GM23338 (cell line): ENCODE data around the gene GRN. TPM values are rescaled to one million over a fixed set of nuclear protein-coding genes. Genes with fewer than 3 reads are reported as not detected.

Source experiments
- ATAC-seq: fragments of 200-7000 bp; cut with Tn5 transposase; 3 replicates; pipeline ENCODE4 v1.9.1; 2020
- DNase-seq: peaks from one replicate; pipeline ENCODE4 v3.0.0-alpha.2; 2015; ENCODE audit warnings: low spot score
- H2AFZ ChIP-seq: fragments of 200-600 bp; sonication (generic); 2 replicates; pipeline ENCODE4 v1.8.0; 2016; ENCODE audit warnings: antibody characterized with exemption, mild to moderate bottlenecking, moderate library complexity
- H3F3A ChIP-seq: fragments of 200-600 bp; sonication (generic); replicated peaks from 2 replicates; pipeline ENCODE4 v1.8.0; 2017; ENCODE audit warnings: antibody characterized with exemption, mixed run types, low read depth
- H3K27ac ChIP-seq: fragments of 200-600 bp; sonication (generic); 2 replicates; pipeline ENCODE4 v1.6.1; 2016; ENCODE audit warnings: low read depth
- H3K27me3 ChIP-seq: fragments of 200-600 bp; sonication (generic); 2 replicates; pipeline ENCODE4 v1.8.0; 2016; ENCODE audit warnings: mild to moderate bottlenecking, mixed run types, moderate library complexity; ENCODE audit not compliant: insufficient read depth
- H3K36me3 ChIP-seq: fragments of 200-600 bp; sonication (generic); 2 replicates; pipeline ENCODE4 v1.8.0; 2016; ENCODE audit warnings: mild to moderate bottlenecking; ENCODE audit not compliant: insufficient read depth
- H3K4me1 ChIP-seq: fragments of 200-600 bp; sonication (generic); 2 replicates; pipeline ENCODE4 v1.8.0; 2016; ENCODE audit warnings: mild to moderate bottlenecking, moderate library complexity; ENCODE audit not compliant: insufficient read depth
- H3K4me2 ChIP-seq: fragments of 200-600 bp; sonication (generic); 2 replicates; pipeline ENCODE4 v1.7.1; 2017; ENCODE audit warnings: mixed run types
- H3K4me3 ChIP-seq: fragments of 200-600 bp; sonication (generic); 2 replicates; pipeline ENCODE4 v1.6.1; 2016; ENCODE audit warnings: mixed run types
- H3K79me2 ChIP-seq: fragments of 200-600 bp; sonication (generic); replicated peaks from 2 replicates; pipeline ENCODE4 v1.8.0; 2017; ENCODE audit warnings: mild to moderate bottlenecking; ENCODE audit not compliant: insufficient read depth
- H3K9me2 ChIP-seq: fragments of 200-600 bp; sonication (generic); 2 replicates; pipeline ENCODE4 v1.8.0; 2017; ENCODE audit not compliant: insufficient read depth
- H4K20me1 ChIP-seq: fragments of 200-600 bp; sonication (generic); replicated peaks from 2 replicates; pipeline ENCODE4 v1.8.0; 2017; ENCODE audit warnings: mild to moderate bottlenecking; ENCODE audit not compliant: insufficient read depth
- H3K27ac Mint-ChIP-seq: 2 replicates; pipeline ENCODE4 v1.8.0; 2020; ENCODE audit warnings: inconsistent platforms, mild to moderate bottlenecking, moderate library complexity, mixed read lengths
- H3K27me3 Mint-ChIP-seq: 3 replicates; pipeline ENCODE4 v1.8.0; 2022; ENCODE audit warnings: low read depth, mild to moderate bottlenecking, moderate library complexity, mixed read lengths, inconsistent platforms; ENCODE audit not compliant: insufficient read depth, poor library complexity
- H3K36me3 Mint-ChIP-seq: 3 replicates; pipeline ENCODE4 v1.8.0; 2021; ENCODE audit warnings: low read depth, mild to moderate bottlenecking, inconsistent platforms, moderate library complexity, mixed read lengths
- H3K4me1 Mint-ChIP-seq: 3 replicates; pipeline ENCODE4 v1.8.0; 2020; ENCODE audit warnings: mild to moderate bottlenecking, inconsistent platforms, mixed read lengths
- H3K4me3 Mint-ChIP-seq: 3 replicates; pipeline ENCODE4 v1.8.0; 2021; ENCODE audit warnings: moderate library complexity, mild to moderate bottlenecking, inconsistent platforms, mixed read lengths
- H3K9me3 Mint-ChIP-seq: 3 replicates; pipeline ENCODE4 v1.8.0; 2020; ENCODE audit warnings: moderate library complexity, mild to moderate bottlenecking, inconsistent platforms, mixed read lengths
- CTCF ChIP-seq, 2 experiments: fragments of 200-600 bp in 1 of 2; sonication (generic) in 1 of 2; conservative IDR thresholded peaks; 2 replicates each; pipeline versions ENCODE4 v1.5.1 to v1.6.1; 2016 to 2017; ENCODE audit warnings: antibody characterized with exemption in 2 of 2, low read depth in 2 of 2, mild to moderate bottlenecking in 2 of 2, moderate library complexity in 1 of 2
- EZH2 ChIP-seq: fragments of 200-600 bp; sonication (generic); IDR thresholded peaks from one replicate; pipeline ENCODE4 v1.8.0; 2017; ENCODE audit warnings: antibody characterized with exemption, mild to moderate bottlenecking, low read depth; ENCODE audit not compliant: unreplicated experiment
- NANOG ChIP-seq: IDR thresholded peaks from 2 replicates; pipeline ENCODE4 v1.6.1; 2016; ENCODE audit warnings: antibody characterized with exemption, borderline replicate concordance
- POLR2AphosphoS5 ChIP-seq: IDR thresholded peaks from 2 replicates; pipeline ENCODE4 v1.6.1; 2016; ENCODE audit warnings: antibody characterized with exemption, low read depth
- STAT1 ChIP-seq: IDR thresholded peaks from one replicate; pipeline ENCODE4 v1.6.1; 2016; ENCODE audit warnings: antibody characterized with exemption; ENCODE audit not compliant: unreplicated experiment
- polyA plus RNA-seq: library from polyadenylated mRNA; unstranded; fragments of >200 nt; fragmentation: Nextera tagmentation; extraction: Ambion mirVana; gene quantifications from 2 replicates; pipeline ENCODE4 v1.2.1, GENCODE V29; 2016
- total RNA-seq: library from RNA; depleted of rRNA; stranded (reverse); fragments of >200 nt; shearing (Covaris generic); gene quantifications from 2 replicates; pipeline ENCODE4 v1.2.3, GENCODE V29; 2014

The GRN gene
- total and polyA plus RNA-seq, 2 experiments from 2014 or later, result 101 to 216 TPM

GRCh38 chr17:44384823-44385286, 39.8 kb downstream of the GRN start:
- Histone ChIP-seq H3K27me3 (peaks cover 51% of the 10 kb centered on the region), H3K4me3 (peak overlapping the region; percentile 82), H3K4me2 (peak overlapping the region; percentile 98), H3K36me3 (no peaks in the 10 kb centered on the region), H4K20me1 (no peaks in the 10 kb centered on the region), H3K27ac (no peak overlapping the region), H3K9me2 (0 out of 2 replicates have a peak, but pooled peaks cover 3% of the 10 kb centered on the region), H3K4me1 (peaks cover 7% of the 10 kb centered on the region), H3K79me2 (no peaks in the 10 kb centered on the region), H2AFZ (peak overlapping the region; percentile 97), H3F3A (0 out of 2 replicates have a peak, but pooled peaks cover 3% of the 10 kb centered on the region)
- H3K9me3 Mint-ChIP-seq, result no peaks in the 10 kb centered on the region
- H3K27ac Mint-ChIP-seq, result no peak overlapping the region
- peak; percentile 22; the same call in 2 of the 3 replicates for ATAC-seq
- peaks cover 18% of the 10 kb centered on the region for H3K4me1 Mint-ChIP-seq
- TF ChIP-seq POLR2AphosphoS5, result no peak
- peak; percentile 24 for TF ChIP-seq EZH2
- peak overlapping the region; percentile 78 for H3K4me3 Mint-ChIP-seq
- peak; percentile 68 for DNase-seq
- H3K36me3 Mint-ChIP-seq, result no peaks in the 10 kb centered on the region; the same call in 2 of the 3 replicates
- peaks cover 45% of the 10 kb centered on the region for H3K27me3 Mint-ChIP-seq

DNA sequence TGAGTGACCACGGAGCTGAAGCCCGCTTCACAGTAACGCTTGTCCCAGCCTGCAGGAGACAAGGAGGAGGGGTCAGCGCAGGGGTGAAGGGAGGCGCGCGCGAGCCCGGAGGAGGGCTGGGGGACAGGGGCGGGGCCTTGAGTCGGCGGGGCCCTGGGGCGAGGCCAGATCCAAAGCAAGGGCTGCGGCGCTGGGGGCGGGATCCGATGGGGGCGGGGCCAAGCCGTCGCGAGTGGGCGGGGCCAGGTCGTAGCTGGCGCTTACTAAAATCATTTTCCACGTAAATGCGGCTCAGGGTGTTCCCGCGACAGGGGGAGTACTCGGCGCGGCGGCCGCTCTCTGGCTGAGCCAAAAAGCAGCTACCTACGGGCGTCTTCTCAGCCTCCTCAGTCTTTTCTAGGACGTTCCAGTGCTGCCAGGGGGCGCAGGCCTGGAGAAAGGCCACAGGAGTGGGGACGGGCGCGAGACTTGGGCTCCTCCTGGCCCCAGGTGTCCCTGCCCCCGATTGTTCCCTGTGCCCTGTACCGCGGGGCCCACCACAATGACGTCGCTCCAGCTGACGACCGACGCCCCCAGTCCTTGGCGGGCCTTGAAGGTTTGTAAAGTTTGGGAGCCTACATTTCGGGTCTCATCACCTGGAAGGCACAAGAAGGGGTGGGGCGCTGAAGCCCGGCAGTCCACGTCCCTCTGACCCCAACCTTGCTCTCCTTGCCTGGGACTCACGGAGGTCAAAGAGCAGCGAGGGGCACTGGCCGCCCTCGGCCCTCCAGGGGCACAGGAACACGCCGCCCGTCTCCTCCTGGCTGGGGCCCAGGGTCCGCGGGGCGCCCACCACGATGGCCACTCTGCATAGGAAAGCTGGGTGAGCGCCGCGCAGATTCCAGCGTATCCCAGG, 40.4 kb downstream of the GRN start:
- ATAC-seq, result peak; percentile 85
- H2AFZ ChIP-seq, result peak overlapping the region; percentile 100
- peaks cover 45% of the 10 kb centered on the region for H3K27me3 Mint-ChIP-seq

More for the DNA sequence above, 40.4 kb downstream of the GRN start:
- Histone ChIP-seq H4K20me1 (no peaks in the 10 kb centered on the region), H3K27ac (no peak overlapping the region), H3K79me2 (no peaks in the 10 kb centered on the region), H3K27me3 (peaks cover 51% of the 10 kb centered on the region), H3K9me2 (0 out of 2 replicates have a peak, but pooled peaks cover 8% of the 10 kb centered on the region), H3K36me3 (no peaks in the 10 kb centered on the region), H3F3A (0 out of 2 replicates have a peak, but pooled peaks cover 4% of the 10 kb centered on the region), H3K4me3 (peak overlapping the region; percentile 82), H3K4me2 (peak overlapping the region; percentile 98), H3K4me1 (peaks cover 7% of the 10 kb centered on the region)
- no peaks in the 10 kb centered on the region for H3K9me3 Mint-ChIP-seq
- peaks cover 18% of the 10 kb centered on the region for H3K4me1 Mint-ChIP-seq
- TF ChIP-seq CTCF (conservative IDR thresholded peaks at IDR 0.05; ENCODE audit: low read depth in 2 of 2) (peak in 1 of 2 experiments; percentile 34; a peak in 3 of 4 replicates), NANOG (no peak), POLR2AphosphoS5 (peak; percentile 65), STAT1 (no peak), EZH2 (no peak)
- peak overlapping the region; percentile 78 for H3K4me3 Mint-ChIP-seq
- no peaks in the 10 kb centered on the region; the same call in 2 of the 3 replicates for H3K36me3 Mint-ChIP-seq
- DNase-seq, result peak; percentile 96
- H3K27ac Mint-ChIP-seq, result no peak overlapping the region
